Putamen (tissue), 1 donor: ENCODE measurements around the gene ATP10A.
"Not testable (repeated sequence)": the region's sequence is repeated elsewhere in the genome, so short reads cannot be mapped to it uniquely, and the experiment has no call there.

Experiments
- DNase-seq: peaks from one replicate; pipeline ENCODE4 v3.0.0-alpha.2; 2016; ENCODE audit warnings: low spot score

The ATP10A gene

GRCh38 chr15:25641762-25642161 is 221.4 kb downstream of the ATP10A start:
- DNase-seq, result no peak

- DNase-seq, result no peak
Observed at GRCh38 chr15:25641361-25641760, 221.8 kb downstream of the ATP10A start.

GRCh38 chr15:25640959-25641358 is 222.2 kb downstream of the ATP10A start:
- DNase-seq, result not testable (repeated sequence)

- no peak for DNase-seq
Observed at GRCh38 chr15:25640381-25640780, 222.7 kb downstream of the ATP10A start.

- not testable (repeated sequence) for DNase-seq
Observed at GRCh38 chr15:25636486-25636885, 226.6 kb downstream of the ATP10A start.

- DNase-seq, result no peak
Observed at GRCh38 chr15:25635191-25635590, 227.9 kb downstream of the ATP10A start.

GRCh38 chr15:25633862-25634261 is 229.3 kb downstream of the ATP10A start:
- DNase-seq, result no peak

GRCh38 chr15:25631971-25632370 is 231.2 kb downstream of the ATP10A start:
- no peak for DNase-seq
